Type B pancreatic cell (in vitro differentiated cells): ENCODE results near the gene FMNL1. TPM values are rescaled to one million over a fixed set of nuclear protein-coding genes. Genes with fewer than 3 reads are reported as not detected.

Experiments used
- DNase-seq: peaks from one replicate; pipeline ENCODE4 v3.0.0; 2021; ENCODE audit warnings: mixed read lengths; ENCODE audit not compliant: unreplicated experiment; ENCODE audit errors: extremely low spot score
- H3K27ac Mint-ChIP-seq: 2 replicates; pipeline ENCODE4 v1.8.0; 2021; ENCODE audit warnings: mild to moderate bottlenecking, mixed read lengths
- H3K27me3 Mint-ChIP-seq: 2 replicates; pipeline ENCODE4 v1.8.0; 2021; ENCODE audit warnings: mixed read lengths
- H3K36me3 Mint-ChIP-seq: 2 replicates; pipeline ENCODE4 v1.8.0; 2021; ENCODE audit warnings: mixed read lengths
- H3K4me1 Mint-ChIP-seq: one replicate; pipeline ENCODE4 v1.8.0; 2021; ENCODE audit warnings: mixed read lengths; ENCODE audit not compliant: unreplicated experiment
- H3K4me3 Mint-ChIP-seq: 2 replicates; pipeline ENCODE4 v1.8.0; 2021; ENCODE audit warnings: mild to moderate bottlenecking, mixed read lengths
- H3K9me3 Mint-ChIP-seq: 2 replicates; pipeline ENCODE4 v1.8.0; 2021; ENCODE audit warnings: mixed read lengths
- CTCF ChIP-seq: fragments of 200-600 bp; sonication (generic); conservative IDR thresholded peaks from 2 replicates; pipeline ENCODE4 v1.5.0; 2021; ENCODE audit warnings: antibody characterized with exemption, mild to moderate bottlenecking
- long read RNA-seq: library from polyadenylated mRNA; unstranded; transcript quantifications from one replicate; pipeline ENCODE4 v2.0.0, GENCODE V29; 2020
- total RNA-seq: library from RNA; stranded (reverse); gene quantifications from 2 replicates; pipeline ENCODE4 v1.2.1, GENCODE V29; 2021; ENCODE audit warnings: low replicate concordance

Gene FMNL1
- total RNA-seq = 1.9 and 6.0 TPM in 2 replicates
- long read RNA-seq = 0 reads

DNA sequence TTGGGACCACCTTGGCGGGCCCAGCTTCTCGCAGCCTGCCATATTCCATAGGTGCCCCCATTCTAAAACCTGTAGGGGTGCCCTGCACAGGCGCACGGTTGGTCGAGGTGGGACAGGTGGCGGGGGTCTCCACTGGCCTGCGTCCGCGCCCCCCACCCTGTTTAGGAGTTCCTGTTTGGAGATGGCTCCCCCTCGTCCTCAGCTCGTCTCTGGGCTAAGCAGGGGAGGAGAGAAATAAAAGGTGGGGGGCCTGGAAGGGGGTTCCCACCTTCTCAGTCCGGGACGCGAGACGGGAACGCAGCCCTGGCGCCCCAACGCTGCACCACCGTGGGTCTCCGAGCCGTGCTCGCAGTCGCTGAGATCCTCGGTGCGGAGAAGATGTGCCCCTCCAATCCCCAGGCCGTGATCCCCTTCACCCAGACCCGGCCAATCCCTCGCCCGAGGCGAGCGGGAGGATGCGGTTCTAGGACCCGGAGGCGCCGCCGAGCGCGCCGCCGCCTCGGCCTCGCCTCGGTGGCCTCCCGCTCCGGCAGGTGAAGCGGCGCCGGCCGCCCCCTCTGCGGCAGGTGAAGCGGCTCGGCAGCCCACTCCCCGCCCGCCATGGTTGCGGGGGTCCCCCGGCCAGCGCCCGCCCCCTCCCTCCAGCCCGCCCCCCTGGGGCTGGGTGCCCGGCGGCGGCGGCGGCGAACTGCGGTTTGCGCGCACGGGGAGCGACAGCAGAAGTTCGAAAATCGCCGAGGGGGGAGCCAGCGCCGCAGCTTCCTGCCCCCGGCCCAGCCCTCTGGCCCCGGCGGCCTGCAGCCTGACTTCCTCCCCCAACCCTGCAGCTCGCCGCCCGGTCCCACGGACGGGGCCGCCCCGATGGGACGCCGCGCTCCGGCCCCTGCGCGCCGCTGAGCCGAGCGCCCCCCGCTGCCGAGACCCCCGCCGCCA is at the start of gene FMNL1:
Gene FMNL1 (plus strand): TSS at position 805 of the 933 bp plus-strand sequence. CDS start 240 bp downstream, outside the sequence.
- no peak for DNase-seq
- Mint-ChIP-seq H3K36me3 (no peaks in the 10 kb centered on the region), H3K27ac (no peak within 1 kb of the TSS), H3K9me3 (no peaks in the 10 kb centered on the region), H3K4me1 (peaks cover 5% of the 10 kb centered on the region), H3K27me3 (peaks cover 70% of the 10 kb centered on the region), H3K4me3 (peak within 1 kb of the TSS; percentile 77)
- no peak for TF ChIP-seq CTCF

GRCh38 chr17:45172232-45172540 is 49.5 kb upstream of the FMNL1 start:
- DNase-seq = no peak
- Mint-ChIP-seq H3K9me3 (no peaks in the 10 kb centered on the region), H3K4me3 (no peak overlapping the region), H3K4me1 (peaks cover 18% of the 10 kb centered on the region), H3K27ac (peak overlapping the region; percentile 97), H3K36me3 (no peaks in the 10 kb centered on the region), H3K27me3 (no peaks in the 10 kb centered on the region)
- TF ChIP-seq CTCF = no peak

GRCh38 chr17:45172541-45173286 is 49.0 kb upstream of the FMNL1 start:
- Mint-ChIP-seq H3K27me3 (no peaks in the 10 kb centered on the region), H3K27ac (peak overlapping the region; percentile 79), H3K36me3 (no peaks in the 10 kb centered on the region), H3K4me1 (peaks cover 18% of the 10 kb centered on the region), H3K9me3 (no peaks in the 10 kb centered on the region), H3K4me3 (peak overlapping the region; percentile 61)
- no peak for TF ChIP-seq CTCF
- no peak for DNase-seq

DNA sequence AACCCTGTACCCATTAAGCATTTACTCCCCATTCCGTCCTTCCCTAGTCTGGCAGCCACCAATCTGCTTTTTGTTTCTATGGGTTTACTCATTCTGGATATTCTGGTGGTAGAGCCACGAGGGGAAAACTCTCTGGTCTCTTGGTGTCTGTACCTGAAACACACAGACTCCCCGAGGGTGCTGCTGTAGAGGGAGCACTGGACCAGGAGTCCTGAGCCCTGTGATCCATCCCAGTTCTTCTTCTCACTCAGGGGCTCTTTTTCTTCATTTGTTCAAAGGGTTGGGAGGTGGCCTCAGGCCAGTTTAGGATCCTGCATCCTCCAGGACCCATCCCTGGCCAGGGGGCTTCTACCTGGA is 45.9 kb upstream of the FMNL1 start:
- Mint-ChIP-seq H3K4me3 (no peak overlapping the region), H3K9me3 (no peaks in the 10 kb centered on the region), H3K27ac (peak overlapping the region; percentile 51), H3K27me3 (no peaks in the 10 kb centered on the region), H3K4me1 (peaks cover 13% of the 10 kb centered on the region), H3K36me3 (no peaks in the 10 kb centered on the region)
- no peak for TF ChIP-seq CTCF
- no peak for DNase-seq

DNA sequence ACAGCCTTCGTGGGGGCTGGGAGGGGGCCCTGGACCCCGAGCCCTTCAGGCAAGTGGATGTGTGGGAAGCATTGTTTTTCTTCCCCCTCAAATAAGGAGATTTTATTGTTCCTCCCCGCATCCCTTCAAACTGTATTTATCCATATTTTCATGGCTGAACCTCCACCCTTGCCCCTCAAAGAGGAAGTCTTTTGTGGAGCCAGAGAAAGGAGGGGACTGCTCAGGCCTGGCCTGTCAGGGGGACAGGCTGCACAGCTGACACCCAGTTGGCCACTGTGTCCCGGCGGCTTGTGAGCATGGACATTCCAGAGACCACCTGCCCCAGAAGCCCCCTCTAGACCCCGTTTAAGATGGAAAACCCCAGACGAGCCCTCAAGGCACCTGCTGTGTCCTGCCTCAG is 44.1 kb upstream of the FMNL1 start:
- Mint-ChIP-seq H3K36me3 (no peaks in the 10 kb centered on the region), H3K27me3 (no peaks in the 10 kb centered on the region), H3K9me3 (no peaks in the 10 kb centered on the region), H3K27ac (no peak overlapping the region), H3K4me3 (no peak overlapping the region), H3K4me1 (peaks cover 5% of the 10 kb centered on the region)
- no peak for DNase-seq
- no peak for TF ChIP-seq CTCF
